Right lobe of liver (tissue), 4 donors: ENCODE data around the gene SLC45A1.
A peak's percentile ranks its signal among the peaks of the same experiment; 100 is the strongest.

ENCODE experiments used
- POLR2A ChIP-seq: fragments of 450-650 bp; IDR thresholded peaks from one replicate; pipeline ENCODE4 v1.6.1; 2017; ENCODE audit warnings: antibody characterized with exemption, mild to moderate bottlenecking
- TF ChIP-seq, protein P1 (sequence below), 4 donors: fragments of 200-600 bp in 3 of 4; fragments of 450-650 bp in 1 of 4; IDR thresholded peaks; one replicate each; pipeline versions ENCODE4 v1.5.1 to v1.8.0; 2016 to 2022; ENCODE audit warnings: antibody characterized with exemption in 4 of 4, mild to moderate bottlenecking in 2 of 4
- donor health status: DM: no; HTN: no; CAD: no.
- donor health status: DM: no; HTN: no; CAD: no.
- donor health status: DM: no; HTN: yes; CAD: no.

DNA sequence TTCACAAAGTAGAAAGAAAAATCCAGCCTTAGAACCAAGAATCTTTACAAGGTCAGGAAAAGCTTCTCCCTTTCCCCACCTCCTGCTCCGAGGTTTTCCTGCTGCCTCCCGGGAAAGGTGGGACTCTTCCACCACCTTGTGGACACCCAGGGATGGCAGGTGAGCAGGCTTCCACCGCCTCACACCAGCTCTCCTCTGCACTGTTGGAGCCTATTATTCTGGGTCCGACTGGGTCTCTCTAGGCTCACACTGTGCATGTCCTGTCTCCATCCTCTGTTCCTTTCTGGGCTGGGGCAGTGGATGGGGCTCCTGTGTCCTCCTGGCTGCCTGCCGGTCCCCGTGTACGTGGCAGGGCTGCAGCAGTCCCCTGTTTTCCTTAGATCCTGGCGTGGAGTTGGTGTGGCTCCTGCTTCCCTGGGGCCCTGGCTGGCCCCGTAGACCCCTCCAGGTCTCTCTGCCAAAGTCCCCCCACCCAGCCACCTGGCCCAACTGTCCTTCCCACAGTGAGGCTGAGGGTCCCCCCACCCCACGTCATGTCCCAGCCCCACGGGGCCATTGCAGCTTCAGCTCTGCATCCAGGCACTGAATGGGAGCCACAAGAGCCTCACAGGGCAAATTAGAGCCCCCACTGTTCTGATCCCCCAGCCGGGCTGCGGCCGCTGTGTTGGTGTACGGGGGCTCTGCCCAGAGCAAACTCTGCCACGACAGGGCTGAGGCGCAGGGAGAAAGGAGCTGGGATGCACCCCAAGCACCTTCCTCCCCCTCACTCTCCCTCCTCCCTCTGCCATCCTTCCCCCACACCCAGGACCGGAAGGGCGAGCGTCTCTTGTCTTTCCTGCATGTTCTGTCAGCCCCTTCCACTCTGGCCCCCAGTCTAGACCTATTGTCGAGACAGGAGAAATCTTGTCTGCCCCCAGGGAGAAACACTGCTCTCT, 3.3 kb upstream of the SLC45A1 start:
- TF ChIP-seq, protein P1, sequence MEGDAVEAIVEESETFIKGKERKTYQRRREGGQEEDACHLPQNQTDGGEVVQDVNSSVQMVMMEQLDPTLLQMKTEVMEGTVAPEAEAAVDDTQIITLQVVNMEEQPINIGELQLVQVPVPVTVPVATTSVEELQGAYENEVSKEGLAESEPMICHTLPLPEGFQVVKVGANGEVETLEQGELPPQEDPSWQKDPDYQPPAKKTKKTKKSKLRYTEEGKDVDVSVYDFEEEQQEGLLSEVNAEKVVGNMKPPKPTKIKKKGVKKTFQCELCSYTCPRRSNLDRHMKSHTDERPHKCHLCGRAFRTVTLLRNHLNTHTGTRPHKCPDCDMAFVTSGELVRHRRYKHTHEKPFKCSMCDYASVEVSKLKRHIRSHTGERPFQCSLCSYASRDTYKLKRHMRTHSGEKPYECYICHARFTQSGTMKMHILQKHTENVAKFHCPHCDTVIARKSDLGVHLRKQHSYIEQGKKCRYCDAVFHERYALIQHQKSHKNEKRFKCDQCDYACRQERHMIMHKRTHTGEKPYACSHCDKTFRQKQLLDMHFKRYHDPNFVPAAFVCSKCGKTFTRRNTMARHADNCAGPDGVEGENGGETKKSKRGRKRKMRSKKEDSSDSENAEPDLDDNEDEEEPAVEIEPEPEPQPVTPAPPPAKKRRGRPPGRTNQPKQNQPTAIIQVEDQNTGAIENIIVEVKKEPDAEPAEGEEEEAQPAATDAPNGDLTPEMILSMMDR (IDR thresholded peaks at IDR 0.05), result peak; percentile 91 to 96 (median 94)
- TF ChIP-seq POLR2A, result no peak
